WTC11 (cell line): ENCODE results near the gene MESD. TPM values are rescaled to one million over a fixed set of nuclear protein-coding genes. Genes with fewer than 3 reads are reported as not detected.
A peak's percentile ranks its signal among the peaks of the same experiment; 100 is the strongest.

ENCODE experiments used
- ATAC-seq: fragments of 200-7000 bp; cut with Tn5 transposase; 2 replicates; pipeline ENCODE4 v1.10.0; 2021; ENCODE audit warnings: mild to moderate bottlenecking, moderate library complexity
- CTCF ChIA-PET: fragments of 300-600 bp; sonication (Branson Sonifier 250); formaldehyde crosslinking; loops from one replicate; lab custom pipeline; 2021; ENCODE audit warnings: antibody characterized with exemption; lab: Charles Lee
- POLR2A ChIA-PET: fragments of 350-600 bp; sonication (Branson Sonifier 250); formaldehyde crosslinking; loops from one replicate; lab custom pipeline; 2021; ENCODE audit warnings: antibody characterized with exemption; lab: Charles Lee
- DNase-seq: peaks from one replicate; pipeline ENCODE4 v3.0.0; 2021; ENCODE audit warnings: low spot score
- H3K27ac Mint-ChIP-seq: 2 replicates; pipeline ENCODE4 v1.8.0; 2021; ENCODE audit warnings: mixed read lengths
- H3K27me3 Mint-ChIP-seq: 2 replicates; pipeline ENCODE4 v1.8.0; 2021; ENCODE audit warnings: low read depth, mild to moderate bottlenecking, moderate library complexity, mixed read lengths
- H3K36me3 Mint-ChIP-seq: 2 replicates; pipeline ENCODE4 v1.8.0; 2021; ENCODE audit warnings: mixed read lengths
- H3K4me1 Mint-ChIP-seq: 2 replicates; pipeline ENCODE4 v1.8.0; 2022; ENCODE audit warnings: mixed read lengths
- H3K4me3 Mint-ChIP-seq: 2 replicates; pipeline ENCODE4 v1.8.0; 2021; ENCODE audit warnings: mild to moderate bottlenecking, moderate library complexity, mixed read lengths
- H3K9me3 Mint-ChIP-seq: 2 replicates; pipeline ENCODE4 v1.8.0; 2021; ENCODE audit warnings: mixed read lengths
- AR ChIP-seq: fragments of 250-450 bp; sonication (Bioruptor Pico); IDR thresholded peaks from 2 replicates; pipeline ENCODE4 v1.9.0; 2021; ENCODE audit warnings: mild to moderate bottlenecking
- EMX1 ChIP-seq: fragments of 250-450 bp; sonication (Bioruptor Pico); IDR thresholded peaks from 2 replicates; pipeline ENCODE4 v1.8.0; 2021; ENCODE audit warnings: mild to moderate bottlenecking
- FOXJ3 ChIP-seq: sonication (generic); formaldehyde crosslinking; IDR thresholded peaks from 2 replicates; pipeline ENCODE4 v1.9.0; 2021; ENCODE audit warnings: missing genetic modification reagents, mild to moderate bottlenecking, borderline replicate concordance
- GTF2I ChIP-seq: fragments of 250-450 bp; sonication (Bioruptor Pico); conservative IDR thresholded peaks from 2 replicates; pipeline ENCODE4 v1.4.0; 2021; ENCODE audit warnings: mild to moderate bottlenecking
- IRF2 ChIP-seq: sonication (generic); formaldehyde crosslinking; IDR thresholded peaks from 2 replicates; pipeline ENCODE4 v1.8.0; 2022; ENCODE audit warnings: low read depth, missing genetic modification reagents, borderline replicate concordance
- MYBL2 ChIP-seq: sonication (generic); formaldehyde crosslinking; IDR thresholded peaks from 2 replicates; pipeline ENCODE4 v1.8.1; 2023; ENCODE audit warnings: mild to moderate bottlenecking, moderate library complexity, missing genetic modification reagents
- SMAD3 ChIP-seq: sonication (generic); formaldehyde crosslinking; IDR thresholded peaks from 2 replicates; pipeline ENCODE4 v1.8.0; 2022; ENCODE audit warnings: missing genetic modification reagents, mild to moderate bottlenecking, borderline replicate concordance
- SOX15 ChIP-seq: fragments of 250-450 bp; sonication (Bioruptor Pico); IDR thresholded peaks from 2 replicates; pipeline ENCODE4 v1.9.0; 2021; ENCODE audit warnings: mild to moderate bottlenecking
- ZNF121 ChIP-seq: sonication (generic); formaldehyde crosslinking; IDR thresholded peaks from 2 replicates; pipeline ENCODE4 v1.8.0; 2023; ENCODE audit warnings: missing genetic modification reagents
- ZNF232 ChIP-seq: sonication (generic); formaldehyde crosslinking; IDR thresholded peaks from 2 replicates; pipeline ENCODE4 v1.8.0; 2022; ENCODE audit warnings: mild to moderate bottlenecking, missing genetic modification reagents
- ZNF512 ChIP-seq: sonication (generic); formaldehyde crosslinking; IDR thresholded peaks from 2 replicates; pipeline ENCODE4 v1.8.1; 2022; ENCODE audit warnings: missing genetic modification reagents, borderline replicate concordance
- total RNA-seq: library from RNA; stranded (reverse); gene quantifications from 3 replicates; pipeline ENCODE4 v1.2.3, GENCODE V29; 2021
- TF ChIP-seq, protein P1 (sequence below): sonication (generic); formaldehyde crosslinking; IDR thresholded peaks from 2 replicates; pipeline ENCODE4 v1.8.0; 2023; ENCODE audit warnings: missing genetic modification reagents
- TF ChIP-seq, protein P2 (sequence below): sonication (generic); formaldehyde crosslinking; IDR thresholded peaks from 2 replicates; pipeline ENCODE4 v1.8.0; 2023; ENCODE audit warnings: missing genetic modification reagents, mild to moderate bottlenecking, borderline replicate concordance
- TF ChIP-seq, protein P3 (sequence below): sonication (generic); formaldehyde crosslinking; IDR thresholded peaks from 2 replicates; pipeline ENCODE4 v1.8.1; 2022; ENCODE audit warnings: mild to moderate bottlenecking, moderate library complexity, missing genetic modification reagents

Gene MESD
- total RNA-seq, 1 experiment from 2014 or later, result 28.3 TPM

DNA sequence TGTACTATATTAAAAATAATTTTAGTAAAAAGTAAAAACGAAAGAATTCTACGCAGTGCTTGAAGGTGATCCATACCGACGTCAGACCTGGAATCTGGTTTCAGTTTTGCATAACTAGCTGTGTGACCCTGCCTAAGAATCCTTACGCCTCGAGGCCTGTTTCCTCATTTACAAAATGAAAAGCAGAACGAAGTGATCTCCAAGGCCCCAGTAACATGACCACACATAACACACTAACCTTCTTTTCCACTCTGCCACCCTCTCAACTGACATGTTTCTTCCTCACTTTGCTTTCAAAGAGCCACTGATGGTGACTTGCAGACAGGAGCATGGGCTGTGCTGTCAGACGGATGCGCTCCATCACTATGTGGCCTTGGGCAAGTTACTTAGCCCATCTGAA, 4.8 kb downstream of the MESD start:
- Mint-ChIP-seq H3K36me3 (peaks cover 15% of the 10 kb centered on the region), H3K4me1 (peaks cover 42% of the 10 kb centered on the region), H3K9me3 (no peaks in the 10 kb centered on the region), H3K4me3 (no peak overlapping the region), H3K27me3 (no peaks in the 10 kb centered on the region), H3K27ac (0 out of 2 replicates have a peak overlapping the region, but pooled peaks have one; percentile 9)
- DNase-seq (no peak), ATAC-seq (no peak)
- ChIA-PET POLR2A (no interaction called here), CTCF (interaction anchor here (0.6 kb wide), 1 partner anchor 28 kb away, joined by 3 read pairs; no protein-coding TSS in a partner anchor)
- TF ChIP-seq, protein P1, sequence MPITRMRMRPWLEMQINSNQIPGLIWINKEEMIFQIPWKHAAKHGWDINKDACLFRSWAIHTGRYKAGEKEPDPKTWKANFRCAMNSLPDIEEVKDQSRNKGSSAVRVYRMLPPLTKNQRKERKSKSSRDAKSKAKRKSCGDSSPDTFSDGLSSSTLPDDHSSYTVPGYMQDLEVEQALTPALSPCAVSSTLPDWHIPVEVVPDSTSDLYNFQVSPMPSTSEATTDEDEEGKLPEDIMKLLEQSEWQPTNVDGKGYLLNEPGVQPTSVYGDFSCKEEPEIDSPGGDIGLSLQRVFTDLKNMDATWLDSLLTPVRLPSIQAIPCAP, result no peak
- TF ChIP-seq IRF2 (CRISPR knock-in tag) (no peak), ZNF232 (no peak), ZNF512 (no peak)
- TF ChIP-seq, protein P2, sequence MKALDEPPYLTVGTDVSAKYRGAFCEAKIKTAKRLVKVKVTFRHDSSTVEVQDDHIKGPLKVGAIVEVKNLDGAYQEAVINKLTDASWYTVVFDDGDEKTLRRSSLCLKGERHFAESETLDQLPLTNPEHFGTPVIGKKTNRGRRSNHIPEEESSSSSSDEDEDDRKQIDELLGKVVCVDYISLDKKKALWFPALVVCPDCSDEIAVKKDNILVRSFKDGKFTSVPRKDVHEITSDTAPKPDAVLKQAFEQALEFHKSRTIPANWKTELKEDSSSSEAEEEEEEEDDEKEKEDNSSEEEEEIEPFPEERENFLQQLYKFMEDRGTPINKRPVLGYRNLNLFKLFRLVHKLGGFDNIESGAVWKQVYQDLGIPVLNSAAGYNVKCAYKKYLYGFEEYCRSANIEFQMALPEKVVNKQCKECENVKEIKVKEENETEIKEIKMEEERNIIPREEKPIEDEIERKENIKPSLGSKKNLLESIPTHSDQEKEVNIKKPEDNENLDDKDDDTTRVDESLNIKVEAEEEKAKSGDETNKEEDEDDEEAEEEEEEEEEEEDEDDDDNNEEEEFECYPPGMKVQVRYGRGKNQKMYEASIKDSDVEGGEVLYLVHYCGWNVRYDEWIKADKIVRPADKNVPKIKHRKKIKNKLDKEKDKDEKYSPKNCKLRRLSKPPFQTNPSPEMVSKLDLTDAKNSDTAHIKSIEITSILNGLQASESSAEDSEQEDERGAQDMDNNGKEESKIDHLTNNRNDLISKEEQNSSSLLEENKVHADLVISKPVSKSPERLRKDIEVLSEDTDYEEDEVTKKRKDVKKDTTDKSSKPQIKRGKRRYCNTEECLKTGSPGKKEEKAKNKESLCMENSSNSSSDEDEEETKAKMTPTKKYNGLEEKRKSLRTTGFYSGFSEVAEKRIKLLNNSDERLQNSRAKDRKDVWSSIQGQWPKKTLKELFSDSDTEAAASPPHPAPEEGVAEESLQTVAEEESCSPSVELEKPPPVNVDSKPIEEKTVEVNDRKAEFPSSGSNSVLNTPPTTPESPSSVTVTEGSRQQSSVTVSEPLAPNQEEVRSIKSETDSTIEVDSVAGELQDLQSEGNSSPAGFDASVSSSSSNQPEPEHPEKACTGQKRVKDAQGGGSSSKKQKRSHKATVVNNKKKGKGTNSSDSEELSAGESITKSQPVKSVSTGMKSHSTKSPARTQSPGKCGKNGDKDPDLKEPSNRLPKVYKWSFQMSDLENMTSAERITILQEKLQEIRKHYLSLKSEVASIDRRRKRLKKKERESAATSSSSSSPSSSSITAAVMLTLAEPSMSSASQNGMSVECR, result no peak

DNA sequence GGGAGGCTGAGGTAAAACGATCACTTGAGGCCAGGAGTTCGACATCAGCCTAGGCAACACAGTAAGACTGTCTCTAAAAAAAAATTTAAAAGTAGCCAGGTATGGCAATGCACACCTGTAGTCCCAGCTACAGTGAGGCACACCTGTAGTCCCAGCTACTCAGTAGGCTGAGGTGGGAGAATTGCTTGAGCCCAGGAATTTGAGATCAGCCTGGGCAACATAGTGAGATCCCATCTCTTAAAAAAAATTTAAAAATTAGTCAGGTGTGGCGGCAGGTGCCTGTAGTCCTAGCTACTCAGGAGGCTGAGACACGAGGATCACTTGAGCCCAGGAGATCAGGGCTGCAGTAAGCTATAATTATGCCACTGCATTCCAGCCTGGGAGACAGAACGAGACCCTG, 6.8 kb downstream of the MESD start:
- POLR2A ChIA-PET, result no interaction called here
- Mint-ChIP-seq H3K27me3 (no peaks in the 10 kb centered on the region), H3K9me3 (no peaks in the 10 kb centered on the region), H3K36me3 (peaks cover 27% of the 10 kb centered on the region), H3K4me1 (peaks cover 42% of the 10 kb centered on the region), H3K4me3 (no peak overlapping the region), H3K27ac (no peak overlapping the region)
- DNase-seq, result no peak
- no peak for ATAC-seq
- TF ChIP-seq ZNF121 (CRISPR knock-in tag) (0 out of 2 replicates have a peak, but pooled peaks have one; percentile 45), FOXJ3 (CRISPR knock-in tag) (no peak)
- CTCF ChIA-PET, result interaction anchor here (0.9 to 1.2 kb wide), 4 partner anchors 13 to 203 kb away, joined by 3 to 5 read pairs (median 3); partner anchors contain the start of gene CEMIP

- Mint-ChIP-seq H3K4me1 (peaks cover 46% of the 10 kb centered on the region), H3K4me3 (no peak overlapping the region), H3K27ac (peak overlapping the region; percentile 66; the same call in 1 of the 2 replicates), H3K9me3 (no peaks in the 10 kb centered on the region), H3K27me3 (no peaks in the 10 kb centered on the region), H3K36me3 (peaks cover 27% of the 10 kb centered on the region)
- ChIA-PET CTCF (interaction anchor here (0.9 to 1.2 kb wide), 5 partner anchors 12 to 284 kb away, joined by 3 to 5 read pairs (median 3); partner anchors contain the start of gene CEMIP), POLR2A (no interaction called here)
- ATAC-seq (no peak), DNase-seq (no peak)
- TF ChIP-seq, protein P3, sequence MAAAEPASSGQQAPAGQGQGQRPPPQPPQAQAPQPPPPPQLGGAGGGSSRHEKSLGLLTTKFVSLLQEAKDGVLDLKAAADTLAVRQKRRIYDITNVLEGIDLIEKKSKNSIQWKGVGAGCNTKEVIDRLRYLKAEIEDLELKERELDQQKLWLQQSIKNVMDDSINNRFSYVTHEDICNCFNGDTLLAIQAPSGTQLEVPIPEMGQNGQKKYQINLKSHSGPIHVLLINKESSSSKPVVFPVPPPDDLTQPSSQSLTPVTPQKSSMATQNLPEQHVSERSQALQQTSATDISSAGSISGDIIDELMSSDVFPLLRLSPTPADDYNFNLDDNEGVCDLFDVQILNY (CRISPR knock-in tag), result no peak
- TF ChIP-seq GTF2I (CRISPR knock-in tag), result no peak
Observed at GRCh38 chr15:80982205-80982604, 7.4 kb downstream of the MESD start.

DNA sequence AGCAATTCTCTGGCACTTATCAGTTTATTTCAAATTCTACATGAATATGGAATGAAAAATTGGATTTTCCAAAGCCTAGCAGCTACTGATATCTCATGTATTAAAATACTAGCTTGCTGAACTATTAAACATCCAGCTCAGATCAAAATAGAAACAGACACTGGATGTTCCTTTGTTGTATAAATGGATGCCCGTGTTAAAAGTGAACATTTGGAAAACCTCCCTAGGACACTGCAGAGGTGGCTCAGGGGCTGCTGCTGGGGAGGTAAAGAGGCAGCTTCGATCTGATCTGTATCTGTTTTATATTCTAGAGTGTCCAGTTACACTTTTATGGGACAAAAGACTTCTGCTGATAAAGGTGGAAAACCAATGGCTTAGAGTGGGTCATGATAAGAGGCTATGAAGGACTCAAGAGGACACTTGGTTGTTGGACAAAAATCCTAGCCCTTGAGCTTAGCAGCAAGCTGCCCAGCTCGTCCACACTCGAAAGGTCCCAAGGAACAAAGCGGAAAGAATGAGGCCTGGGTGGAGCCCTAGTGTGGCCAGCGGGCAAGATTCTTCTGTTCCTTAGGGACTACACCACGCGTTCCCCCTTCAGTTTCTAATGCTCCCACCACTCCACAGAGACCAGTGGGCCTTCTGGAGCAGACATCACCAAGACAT, 9.9 kb downstream of the MESD start:
- POLR2A ChIA-PET, result no interaction called here
- ATAC-seq, result no peak
- H3K27ac Mint-ChIP-seq, result peak overlapping the region; percentile 51; the same call in 1 of the 2 replicates
- CTCF ChIA-PET, result interaction anchor here (0.8 to 2.0 kb wide), 3 partner anchors 10 to 287 kb away, joined by 3 to 15 read pairs (median 4); no protein-coding TSS in a partner anchor
- peaks cover 27% of the 10 kb centered on the region for H3K36me3 Mint-ChIP-seq
- no peaks in the 10 kb centered on the region for H3K27me3 Mint-ChIP-seq
- peaks cover 29% of the 10 kb centered on the region for H3K4me1 Mint-ChIP-seq
- H3K4me3 Mint-ChIP-seq, result no peak overlapping the region
- no peaks in the 10 kb centered on the region for H3K9me3 Mint-ChIP-seq
- no peak for DNase-seq
- TF ChIP-seq AR (CRISPR knock-in tag) (no peak), MYBL2 (no peak), SMAD3 (CRISPR knock-in tag) (no peak), EMX1 (CRISPR knock-in tag) (no peak), SOX15 (CRISPR knock-in tag) (no peak)
